Aorta (tissue), 5 donors: Measurements from ENCODE around the gene SAFB. TPM values are rescaled to one million over a fixed set of nuclear protein-coding genes. Genes with fewer than 3 reads are reported as not detected.

Experiments
- ATAC-seq: fragments of 200-7000 bp; cut with Tn5 transposase; one replicate; pipeline ENCODE4 v1.9.1; 2022; ENCODE audit warnings: moderate library complexity; ENCODE audit not compliant: low FRiP score
- DNase-seq, 2 donors: peaks; one replicate each; pipeline ENCODE4 v3.0.0-alpha.2; 2020
- H3K27ac ChIP-seq, 2 donors: one replicate each; pipeline ENCODE4 v1.5.1; 2013; ENCODE audit warnings: low read length in 2 of 2, mild to moderate bottlenecking in 2 of 2, moderate library complexity in 2 of 2, control low read depth in 1 of 2, inconsistent platforms in 1 of 2, low read depth in 1 of 2
- H3K27me3 ChIP-seq, 2 donors: one replicate each; pipeline ENCODE4 v1.6.1; 2013; ENCODE audit warnings: control low read depth in 1 of 2, low read length in 1 of 2, mild to moderate bottlenecking in 1 of 2, moderate library complexity in 1 of 2; ENCODE audit not compliant: insufficient read depth in 2 of 2, control insufficient read depth in 1 of 2
- H3K36me3 ChIP-seq, 2 donors: one replicate each; pipeline ENCODE4 v1.6.1; 2013; ENCODE audit warnings: control low read depth in 1 of 2, low read length in 1 of 2, mild to moderate bottlenecking in 1 of 2; ENCODE audit not compliant: insufficient read depth in 2 of 2, control insufficient read depth in 1 of 2
- H3K4me1 ChIP-seq, 2 donors: one replicate each; pipeline ENCODE4 v1.6.1; 2013; ENCODE audit warnings: low read length in 2 of 2, control low read depth in 1 of 2, mild to moderate bottlenecking in 1 of 2, moderate library complexity in 1 of 2; ENCODE audit not compliant: insufficient read depth in 2 of 2, control insufficient read depth in 1 of 2
- H3K4me3 ChIP-seq, 2 donors: one replicate each; pipeline ENCODE4 v1.5.1; 2013; ENCODE audit warnings: low read length in 2 of 2, control low read depth in 1 of 2, mild to moderate bottlenecking in 1 of 2
- H3K9me3 ChIP-seq: one replicate; pipeline ENCODE4 v1.6.1; 2013; ENCODE audit warnings: mild to moderate bottlenecking, low read length; ENCODE audit not compliant: control insufficient read depth
- WGBS, 2 donors: extraction: QIAGEN DNeasy Blood & Tissue Kit; methylation state at CpG; one replicate each; pipeline ENCODE4 v1.1.7; 2013; 5-methylcytosine and 5-hydroxymethylcytosine counted together
- intact Hi-C, 2 donors: fragments of 100-400 bp; cut with DNase I; formaldehyde crosslinking; loops; one replicate each; pipeline versions ENCODE4 v1.14.2 to v1.15.0; 2022
- long read RNA-seq, 2 donors: library from polyadenylated mRNA; unstranded; transcript quantifications; one replicate each; pipeline ENCODE4 v2.0.0, GENCODE V29; 2020 to 2021
- polyA plus RNA-seq, 2 donors: library from polyadenylated mRNA; stranded (reverse); fragments of 200-250 nt; gene quantifications; one replicate each; pipeline ENCODE4 v1.2.3, GENCODE V29; 2013
- total RNA-seq, 2 donors: library from RNA; stranded (reverse); fragmentation: NEBNext Ultra II Directional; extraction: Animal tissue kit (Norgen Biotek cat#: 25700); gene quantifications; one replicate each; pipeline ENCODE4 v1.2.1, GENCODE V29; 2021
- donor health status: healthy with polysubstance abuse.
- donor health status: Bipolar disorder and iron deficiency.
- donor health status: DM: no; HTN: no; CAD: no.
- donor health status: DM: no; HTN: no; CAD: no.
- donor health status: DM: yes; HTN: yes; CAD: no.

SAFB gene
- total RNA-seq = 100 to 1,000 TPM in 1 of 2 donors, 10 to 100 TPM in 1; 79.3 to 100 TPM
- 10 to 100 TPM; 32.7 to 72.4 TPM for polyA plus RNA-seq
- long read RNA-seq, donor 1, transcript SAFB-205 (21 exons, 2,842 nt) = minor isoform, 56 of 216 reads
- long read RNA-seq, donor 1, transcript SAFB-211 (21 exons, 3,014 nt) = major isoform, 61 of 216 reads
- long read RNA-seq, donor 1, transcript SAFB-201 (21 exons, 3,042 nt) = minor isoform, 12 of 216 reads
- long read RNA-seq, donor 1, partial matches to known transcripts = 59 of 216 reads
- long read RNA-seq, donor 1, other reads (novel, unspliced or antisense) = 28 of 216 reads
- long read RNA-seq, donor 2, transcript SAFB-205 (21 exons, 2,842 nt) = major isoform, 25 of 86 reads
- long read RNA-seq, donor 2, transcript SAFB-211 (21 exons, 3,014 nt) = minor isoform, 11 of 86 reads
- long read RNA-seq, donor 2, transcript SAFB-201 (21 exons, 3,042 nt) = minor isoform, 5 of 86 reads
- long read RNA-seq, donor 2, partial matches to known transcripts = 19 of 86 reads
- long read RNA-seq, donor 2, other reads (novel, unspliced or antisense) = 25 of 86 reads

- no peaks in the 10 kb centered on the region for H3K27me3 ChIP-seq
- H3K36me3 ChIP-seq = no peaks in the 10 kb centered on the region
- peak within 1 kb of the TSS; percentile 95 for H3K4me3 ChIP-seq
- WGBS, 2 donors = 0 to 1% methylated on average over 94 to 116 of the region's 116 CpGs
- H3K27ac ChIP-seq = peak within 1 kb of the TSS; percentile 84 to 92
- intact Hi-C loops = loop anchor here (5.0 to 10.0 kb wide), 3 partner anchors 60 to 172 kb away; partner anchors contain the start of genes CATSPERD (in 1 of the 2), DUS3L (in 1 of the 2), HSD11B1L (in 1 of the 2) and LONP1 (in 1 of the 2)
- H3K9me3 ChIP-seq = no peaks in the 10 kb centered on the region
- peaks cover 0 to 5% of the 10 kb centered on the region in 2 donors for H3K4me1 ChIP-seq
- DNase-seq (peak; percentile 100), ATAC-seq (peak; percentile 98)
These were observed at the start of gene SAFB, which contains the start of gene SAFB2 for GRCh38 chr19:5622465-5623396. Gene SAFB (plus strand): TSS chr19:5623083. CDS start chr19:5623206, 123 bp downstream. Gene SAFB2 (minus strand): TSS chr19:5622776. CDS start chr19:5622715, 61 bp downstream.

DNA sequence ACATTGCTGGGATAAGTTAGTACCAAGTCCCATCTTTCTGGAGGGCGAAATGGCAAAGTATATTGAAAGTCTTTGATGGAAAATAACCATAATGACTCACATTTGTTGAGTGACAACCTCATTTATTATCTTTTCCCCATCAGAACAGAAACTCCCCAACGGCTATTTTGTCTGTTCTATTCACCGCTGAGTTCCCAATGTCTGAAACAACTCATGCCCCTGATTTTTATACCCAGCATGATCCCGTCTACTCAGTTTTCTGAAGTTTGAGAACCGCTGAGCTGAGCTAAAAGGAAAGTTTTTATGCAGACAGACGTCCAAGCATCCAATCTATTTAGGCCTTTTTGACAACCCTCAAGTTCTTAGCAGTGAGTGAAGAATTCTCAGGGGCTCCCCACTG is 47.3 kb upstream of the SAFB start:
- intact Hi-C loops = loop anchor here in 1 of 2 donors (5.0 kb wide), 1 partner anchor 528 kb away; no protein-coding TSS in a partner anchor

GRCh38 chr19:5578097-5578846 is 44.6 kb upstream of the SAFB start:
- intact Hi-C loops = loop anchor here (1.0 to 5.0 kb wide), 2 partner anchors 530 to 531 kb away; no protein-coding TSS in a partner anchor
- H3K4me3 ChIP-seq = no peak overlapping the region

More for the DNA sequence above, 47.3 kb upstream of the SAFB start:
- 84% methylated on average over 6 of the region's 6 CpGs for WGBS, 2 donors
- H3K9me3 ChIP-seq = no peaks in the 10 kb centered on the region
- H3K27ac ChIP-seq = no peak overlapping the region
- H3K4me3 ChIP-seq = no peak overlapping the region
- no peaks in the 10 kb centered on the region for H3K36me3 ChIP-seq
- no peaks in the 10 kb centered on the region for H3K4me1 ChIP-seq
- no peak for ATAC-seq
- no peaks in the 10 kb centered on the region for H3K27me3 ChIP-seq
- DNase-seq = no peak

GRCh38 chr19:5579286-5579685 is 43.6 kb upstream of the SAFB start:
- Histone ChIP-seq H3K27ac (no peak overlapping the region), H3K27me3 (no peaks in the 10 kb centered on the region), H3K36me3 (no peaks in the 10 kb centered on the region), H3K4me3 (no peak overlapping the region), H3K4me1 (no peaks in the 10 kb centered on the region), H3K9me3 (no peaks in the 10 kb centered on the region)
- 91 to 93% methylated on average over 6 of the region's 6 CpGs for WGBS, 2 donors
- DNase-seq (no peak), ATAC-seq (no peak)
- intact Hi-C loops = loop anchor here in 1 of 2 donors (5.0 kb wide), 1 partner anchor 532 kb away; no protein-coding TSS in a partner anchor

More at GRCh38 chr19:5578097-5578846, 44.6 kb upstream of the SAFB start:
- WGBS, 2 donors = 18 to 19% methylated on average over 28 of the region's 28 CpGs
- Histone ChIP-seq H3K27me3 (no peaks in the 10 kb centered on the region), H3K27ac (no peak overlapping the region), H3K36me3 (no peaks in the 10 kb centered on the region), H3K4me1 (no peaks in the 10 kb centered on the region), H3K9me3 (no peaks in the 10 kb centered on the region)
- DNase-seq = peak; percentile 66 to 92
- ATAC-seq = peak; percentile 90

DNA sequence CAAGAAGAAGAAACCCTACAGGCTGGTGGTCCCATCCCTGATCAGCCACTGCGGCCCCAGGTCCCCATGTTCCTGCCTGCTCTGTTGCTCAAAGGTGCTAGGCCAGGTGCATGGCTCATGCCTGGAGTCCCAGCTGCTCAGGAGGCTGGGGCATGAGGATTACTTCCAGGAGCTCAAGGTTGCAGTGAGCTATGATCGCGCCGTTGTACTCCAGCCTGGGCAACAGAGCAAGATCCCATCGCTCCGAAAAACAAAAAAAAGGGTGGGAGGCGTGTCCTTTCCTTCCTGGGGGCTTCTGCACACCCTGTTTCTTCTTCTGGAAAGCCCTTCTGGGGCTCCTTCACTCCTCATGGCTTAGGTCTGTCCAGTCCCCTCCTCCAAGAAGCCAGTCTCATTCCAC is 43.2 kb upstream of the SAFB start:
- no peaks in the 10 kb centered on the region for H3K36me3 ChIP-seq
- H3K4me3 ChIP-seq = no peak overlapping the region
- ATAC-seq = no peak
- H3K27me3 ChIP-seq = no peaks in the 10 kb centered on the region
- no peak overlapping the region for H3K27ac ChIP-seq
- 96% methylated on average over 7 of the region's 7 CpGs for WGBS, 2 donors
- no peaks in the 10 kb centered on the region for H3K9me3 ChIP-seq
- intact Hi-C loops = loop anchor here in 1 of 2 donors (5.0 kb wide), 1 partner anchor 532 kb away; no protein-coding TSS in a partner anchor
- DNase-seq = no peak
- no peaks in the 10 kb centered on the region for H3K4me1 ChIP-seq

DNA sequence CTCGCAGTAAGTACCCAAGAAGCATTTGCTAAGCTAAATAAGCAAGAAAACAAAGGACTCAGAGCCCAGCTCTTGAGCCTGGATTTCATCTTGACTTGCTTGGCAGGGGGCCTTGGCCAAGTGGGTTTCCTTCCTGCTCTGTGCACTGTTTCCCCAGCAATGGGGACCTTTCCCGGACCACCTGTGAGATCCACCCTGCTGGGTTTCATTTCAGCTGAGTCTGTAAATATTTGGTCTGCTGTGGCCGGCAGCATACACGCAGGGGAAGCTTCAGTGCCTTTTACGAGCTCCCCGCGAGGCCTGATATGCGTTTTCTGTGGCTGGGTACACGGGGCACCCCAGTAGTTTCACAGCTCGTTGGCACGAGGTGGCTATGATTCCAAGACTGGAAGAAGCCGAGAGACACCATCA is 42.7 kb upstream of the SAFB start:
- DNase-seq = no peak
- Histone ChIP-seq H3K4me1 (no peaks in the 10 kb centered on the region), H3K27me3 (no peaks in the 10 kb centered on the region), H3K4me3 (no peak overlapping the region), H3K36me3 (no peaks in the 10 kb centered on the region), H3K27ac (no peak overlapping the region), H3K9me3 (no peaks in the 10 kb centered on the region)
- intact Hi-C loops = no loop called here
- WGBS, 2 donors = 70 to 73% methylated on average over 12 of the region's 12 CpGs
- no peak for ATAC-seq

DNA sequence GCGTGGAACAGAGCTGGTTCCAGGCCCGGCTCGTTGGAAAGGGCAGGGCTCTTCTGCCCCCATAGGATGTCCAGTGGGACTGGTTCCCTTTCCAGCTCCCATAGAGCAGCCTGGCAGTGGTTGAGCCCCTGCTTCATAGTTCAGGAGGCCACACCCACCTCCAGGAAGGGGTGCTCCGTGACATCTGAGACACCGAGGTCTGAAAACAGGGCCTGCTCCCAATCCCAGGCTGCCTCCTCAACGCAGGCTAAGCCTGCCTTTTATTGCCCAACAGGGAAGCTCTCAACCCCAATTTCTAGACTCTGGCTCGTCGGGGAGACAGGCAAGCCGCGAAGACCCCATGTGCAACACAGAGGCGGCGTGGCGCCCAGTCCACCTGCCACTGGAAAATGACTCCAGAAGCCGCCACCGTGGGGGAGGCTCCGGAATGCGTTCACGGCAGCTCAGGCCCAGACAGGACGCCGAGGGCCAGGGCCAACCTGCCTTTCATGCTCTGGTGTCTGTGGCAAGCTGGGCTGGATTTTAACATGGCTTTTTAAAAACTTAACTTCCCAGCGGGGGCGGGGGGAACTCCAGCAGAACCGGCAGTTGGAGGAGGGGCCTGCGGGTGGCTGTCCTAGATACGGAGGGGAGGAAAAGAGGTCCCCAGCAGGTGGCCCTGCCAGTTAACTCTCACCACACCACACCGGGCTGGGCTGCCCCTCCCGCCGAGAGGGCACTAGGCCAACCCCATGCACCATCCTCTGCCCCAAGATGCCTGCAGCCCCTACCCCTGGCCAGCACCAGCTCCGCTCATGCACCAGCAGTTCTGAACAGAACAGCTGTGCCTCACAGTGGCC is 37.2 kb upstream of the SAFB start:
- peak overlapping the region in 1 of 2 donors; percentile 10 for H3K27ac ChIP-seq
- ATAC-seq (peak; percentile 29), DNase-seq (peak; percentile 59 to 76)
- no peaks in the 10 kb centered on the region for H3K4me1 ChIP-seq
- WGBS, 2 donors = 15 to 20% methylated on average over 27 to 29 of the region's 29 CpGs
- H3K27me3 ChIP-seq = no peaks in the 10 kb centered on the region
- peaks cover 0 to 3% of the 10 kb centered on the region in 2 donors for H3K36me3 ChIP-seq
- no peak overlapping the region for H3K4me3 ChIP-seq
- H3K9me3 ChIP-seq = no peaks in the 10 kb centered on the region
- intact Hi-C loops = no loop called here
